ENCODE data around the gene ZNF775.
"Not testable (repeated sequence)": the region's sequence is repeated elsewhere in the genome, so short reads cannot be mapped to it uniquely, and the experiment has no call there.

Gene ZNF775

GRCh38 chr7:150385884-150386283 lies 6.8 kb downstream of the ZNF775 start:
- not testable (repeated sequence) for H3K4me3 ChIP-seq (ENCODE audit: low read length); H3K9ac ChIP-seq (ENCODE audit: low read length); H3K9me3 ChIP-seq (ENCODE audit: control insufficient read depth, low read length); H3K27me3 ChIP-seq (replicated peaks; ENCODE audit: control insufficient read depth, insufficient read depth, low read length); DNase-seq (ENCODE audit: low read depth); H3K36me3 ChIP-seq (ENCODE audit: control insufficient read depth, insufficient read depth, low read length, severe bottlenecking)
- H3K4me1 ChIP-seq (ENCODE audit: control insufficient read depth, insufficient read depth, low read length): peaks cover 10% of the 10 kb centered on the region

- Histone ChIP-seq H3K4me3 (ENCODE audit: low read length) (no peak overlapping the region), H3K4me1 (ENCODE audit: control insufficient read depth, insufficient read depth, low read length) (peaks cover 10% of the 10 kb centered on the region), H3K27me3 (replicated peaks; ENCODE audit: control insufficient read depth, insufficient read depth, low read length) (no peaks in the 10 kb centered on the region), H3K9ac (ENCODE audit: low read length) (no peak overlapping the region), H3K9me3 (ENCODE audit: control insufficient read depth, low read length) (no peaks in the 10 kb centered on the region), H3K36me3 (ENCODE audit: control insufficient read depth, insufficient read depth, low read length, severe bottlenecking) (no peaks in the 10 kb centered on the region)
- DNase-seq (ENCODE audit: low read depth): no peak
Observed at GRCh38 chr7:150388306-150388705, 9.2 kb downstream of the ZNF775 start.

- Histone ChIP-seq H3K9me3 (ENCODE audit: control insufficient read depth, low read length) (no peaks in the 10 kb centered on the region), H3K9ac (ENCODE audit: low read length) (no peak overlapping the region), H3K4me3 (ENCODE audit: low read length) (no peak overlapping the region), H3K27me3 (replicated peaks; ENCODE audit: control insufficient read depth, insufficient read depth, low read length) (no peaks in the 10 kb centered on the region), H3K36me3 (ENCODE audit: control insufficient read depth, insufficient read depth, low read length, severe bottlenecking) (no peaks in the 10 kb centered on the region), H3K4me1 (ENCODE audit: control insufficient read depth, insufficient read depth, low read length) (peaks cover 10% of the 10 kb centered on the region)
- no peak for DNase-seq (ENCODE audit: low read depth)
Observed at GRCh38 chr7:150388709-150389531, 9.8 kb downstream of the ZNF775 start.

- peaks cover 10% of the 10 kb centered on the region for H3K4me1 ChIP-seq (ENCODE audit: control insufficient read depth, insufficient read depth, low read length)
Observed at GRCh38 chr7:150389532-150389816, 10.3 kb downstream of the ZNF775 start.

GRCh38 chr7:150390205-150390604 lies 11.1 kb downstream of the ZNF775 start:
- H3K27me3 ChIP-seq (replicated peaks; ENCODE audit: control insufficient read depth, insufficient read depth, low read length): no peaks in the 10 kb centered on the region
- H3K9me3 ChIP-seq (ENCODE audit: control insufficient read depth, low read length): no peaks in the 10 kb centered on the region
- H3K36me3 ChIP-seq (ENCODE audit: control insufficient read depth, insufficient read depth, low read length, severe bottlenecking): no peaks in the 10 kb centered on the region
- no peak overlapping the region for H3K4me3 ChIP-seq (ENCODE audit: low read length)
- H3K9ac ChIP-seq (ENCODE audit: low read length): no peak overlapping the region
- DNase-seq (ENCODE audit: low read depth): peak; percentile 12
- H3K4me1 ChIP-seq (ENCODE audit: control insufficient read depth, insufficient read depth, low read length): peaks cover 10% of the 10 kb centered on the region

More at GRCh38 chr7:150389532-150389816, 10.3 kb downstream of the ZNF775 start:
- no peaks in the 10 kb centered on the region for H3K9me3 ChIP-seq (ENCODE audit: control insufficient read depth, low read length)
- no peaks in the 10 kb centered on the region for H3K36me3 ChIP-seq (ENCODE audit: control insufficient read depth, insufficient read depth, low read length, severe bottlenecking)
- no peak for DNase-seq (ENCODE audit: low read depth)
- H3K27me3 ChIP-seq (replicated peaks; ENCODE audit: control insufficient read depth, insufficient read depth, low read length): no peaks in the 10 kb centered on the region
- H3K9ac ChIP-seq (ENCODE audit: low read length): no peak overlapping the region
- no peak overlapping the region for H3K4me3 ChIP-seq (ENCODE audit: low read length)

- Histone ChIP-seq H3K4me1 (ENCODE audit: control insufficient read depth, insufficient read depth, low read length) (peaks cover 10% of the 10 kb centered on the region), H3K36me3 (ENCODE audit: control insufficient read depth, insufficient read depth, low read length, severe bottlenecking) (no peaks in the 10 kb centered on the region), H3K9ac (ENCODE audit: low read length) (no peak overlapping the region), H3K9me3 (ENCODE audit: control insufficient read depth, low read length) (no peaks in the 10 kb centered on the region), H3K4me3 (ENCODE audit: low read length) (no peak overlapping the region), H3K27me3 (replicated peaks; ENCODE audit: control insufficient read depth, insufficient read depth, low read length) (no peaks in the 10 kb centered on the region)
- no peak for DNase-seq (ENCODE audit: low read depth)
Observed at GRCh38 chr7:150393325-150393724, 14.2 kb downstream of the ZNF775 start.

- H3K9ac ChIP-seq (ENCODE audit: low read length): no peak overlapping the region
- H3K4me3 ChIP-seq (ENCODE audit: low read length): no peak overlapping the region
- no peaks in the 10 kb centered on the region for H3K36me3 ChIP-seq (ENCODE audit: control insufficient read depth, insufficient read depth, low read length, severe bottlenecking)
- no peaks in the 10 kb centered on the region for H3K4me1 ChIP-seq (ENCODE audit: control insufficient read depth, insufficient read depth, low read length)
- no peak for DNase-seq (ENCODE audit: low read depth)
- H3K27me3 ChIP-seq (replicated peaks; ENCODE audit: control insufficient read depth, insufficient read depth, low read length): no peaks in the 10 kb centered on the region
- no peaks in the 10 kb centered on the region for H3K9me3 ChIP-seq (ENCODE audit: control insufficient read depth, low read length)
Observed at GRCh38 chr7:150396426-150396825, 17.3 kb downstream of the ZNF775 start.

GRCh38 chr7:150396851-150397260 lies 17.7 kb downstream of the ZNF775 start:
- Histone ChIP-seq H3K36me3 (ENCODE audit: control insufficient read depth, insufficient read depth, low read length, severe bottlenecking) (no peaks in the 10 kb centered on the region), H3K9me3 (ENCODE audit: control insufficient read depth, low read length) (no peaks in the 10 kb centered on the region), H3K27me3 (replicated peaks; ENCODE audit: control insufficient read depth, insufficient read depth, low read length) (no peaks in the 10 kb centered on the region), H3K9ac (ENCODE audit: low read length) (no peak overlapping the region), H3K4me3 (ENCODE audit: low read length) (no peak overlapping the region), H3K4me1 (ENCODE audit: control insufficient read depth, insufficient read depth, low read length) (no peaks in the 10 kb centered on the region)
- DNase-seq (ENCODE audit: low read depth): no peak

- Histone ChIP-seq H3K4me3 (ENCODE audit: low read length) (no peak overlapping the region), H3K9me3 (ENCODE audit: control insufficient read depth, low read length) (no peaks in the 10 kb centered on the region), H3K4me1 (ENCODE audit: control insufficient read depth, insufficient read depth, low read length) (no peaks in the 10 kb centered on the region), H3K27me3 (replicated peaks; ENCODE audit: control insufficient read depth, insufficient read depth, low read length) (no peaks in the 10 kb centered on the region), H3K9ac (ENCODE audit: low read length) (no peak overlapping the region), H3K36me3 (ENCODE audit: control insufficient read depth, insufficient read depth, low read length, severe bottlenecking) (no peaks in the 10 kb centered on the region)
- no peak for DNase-seq (ENCODE audit: low read depth)
Observed at GRCh38 chr7:150397346-150398107, 18.4 kb downstream of the ZNF775 start.

- no peak for DNase-seq (ENCODE audit: low read depth)
- no peaks in the 10 kb centered on the region for H3K4me1 ChIP-seq (ENCODE audit: control insufficient read depth, insufficient read depth, low read length)
- H3K36me3 ChIP-seq (ENCODE audit: control insufficient read depth, insufficient read depth, low read length, severe bottlenecking): no peaks in the 10 kb centered on the region
- H3K9me3 ChIP-seq (ENCODE audit: control insufficient read depth, low read length): no peaks in the 10 kb centered on the region
- H3K4me3 ChIP-seq (ENCODE audit: low read length): no peak overlapping the region
- H3K27me3 ChIP-seq (replicated peaks; ENCODE audit: control insufficient read depth, insufficient read depth, low read length): no peaks in the 10 kb centered on the region
- H3K9ac ChIP-seq (ENCODE audit: low read length): no peak overlapping the region
Observed at GRCh38 chr7:150398108-150398964, 19.2 kb downstream of the ZNF775 start.

- Histone ChIP-seq H3K9ac (ENCODE audit: low read length) (no peak overlapping the region), H3K4me3 (ENCODE audit: low read length) (no peak overlapping the region), H3K4me1 (ENCODE audit: control insufficient read depth, insufficient read depth, low read length) (peaks cover 3% of the 10 kb centered on the region), H3K27me3 (replicated peaks; ENCODE audit: control insufficient read depth, insufficient read depth, low read length) (no peaks in the 10 kb centered on the region), H3K9me3 (ENCODE audit: control insufficient read depth, low read length) (no peaks in the 10 kb centered on the region), H3K36me3 (ENCODE audit: control insufficient read depth, insufficient read depth, low read length, severe bottlenecking) (no peaks in the 10 kb centered on the region)
- DNase-seq (ENCODE audit: low read depth): no peak
Observed at GRCh38 chr7:150398965-150399320, 19.8 kb downstream of the ZNF775 start.

Measured in adipocyte (in vitro differentiated cells).